HEK293 (cell line): ENCODE results near the gene NPR2.

ENCODE experiments used
- CTCF ChIP-seq: fragments of 450-650 bp; formaldehyde crosslinking; IDR thresholded peaks from 2 replicates; pipeline ENCODE4 v1.5.1; 2016; ENCODE audit warnings: missing biosample characterization, missing genetic modification characterization
- SETDB1 ChIP-seq: IDR thresholded peaks from one replicate; pipeline ENCODE4 v1.6.1; 2017; ENCODE audit warnings: mild to moderate bottlenecking, low read length, moderate library complexity, mixed read lengths; ENCODE audit not compliant: insufficient read length
- ZBTB7A ChIP-seq: fragments of 450-650 bp; formaldehyde crosslinking; IDR thresholded peaks from 2 replicates; pipeline ENCODE4 v1.5.1; 2016; ENCODE audit warnings: low read depth, missing biosample characterization, missing genetic modification characterization
- ZNF184 ChIP-seq: fragments of 450-650 bp; IDR thresholded peaks from 2 replicates; pipeline ENCODE4 v1.5.1; 2018; ENCODE audit warnings: missing biosample characterization, mild to moderate bottlenecking, missing genetic modification characterization

- TF ChIP-seq CTCF (tag by site-specific recombination), result no peak
- no peak for TF ChIP-seq SETDB1
- TF ChIP-seq ZNF184, result no peak
- TF ChIP-seq ZBTB7A (tag by site-specific recombination), result no peak
Measured at GRCh38 chr9:35754264-35754663, 37.1 kb upstream of the NPR2 start, which contains the start of gene MSMP.
